Measurements from ENCODE around the gene MAN2A1.

Gene MAN2A1

DNA sequence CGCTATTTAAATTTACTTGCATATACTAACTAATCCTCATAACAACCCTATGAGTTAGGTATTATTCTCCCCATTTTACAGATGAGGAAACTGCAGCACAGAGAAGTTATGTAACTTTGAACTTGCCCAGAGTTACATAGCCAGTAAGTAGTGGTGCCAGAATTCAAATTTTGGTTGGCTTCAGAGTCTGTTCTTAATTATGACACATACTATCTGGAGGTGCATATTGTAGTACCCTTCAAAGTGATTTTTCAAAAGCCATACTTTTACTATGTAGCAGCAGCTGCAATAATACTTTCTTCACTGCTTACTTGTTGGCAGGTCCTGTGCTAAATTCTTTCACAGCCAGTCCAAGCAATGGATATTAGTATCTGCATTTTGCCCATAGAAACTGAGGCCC is 16.4 kb downstream of the MAN2A1 start:
- no peak for DNase-seq (ENCODE audit: low read depth)

DNA sequence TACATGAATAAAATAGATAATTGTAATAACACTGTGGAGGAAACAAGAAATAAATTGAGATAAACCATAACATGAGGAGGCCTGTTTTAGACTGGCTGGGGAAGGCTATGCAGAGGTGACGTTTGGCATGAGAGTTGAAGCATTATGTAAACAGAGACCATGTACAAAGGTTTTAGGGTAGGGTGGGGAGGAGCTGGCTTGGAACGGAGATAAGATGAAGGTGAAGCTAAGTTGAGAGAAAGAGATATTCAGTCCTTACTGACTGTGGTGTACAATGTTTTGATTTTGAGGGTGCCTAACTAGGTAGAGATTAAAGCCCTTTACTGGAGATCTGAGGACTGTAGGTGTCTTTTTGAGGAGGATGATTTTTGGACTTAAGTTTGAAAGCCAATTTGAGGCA is 17.8 kb downstream of the MAN2A1 start:
- DNase-seq (ENCODE audit: low read depth): no peak

DNA sequence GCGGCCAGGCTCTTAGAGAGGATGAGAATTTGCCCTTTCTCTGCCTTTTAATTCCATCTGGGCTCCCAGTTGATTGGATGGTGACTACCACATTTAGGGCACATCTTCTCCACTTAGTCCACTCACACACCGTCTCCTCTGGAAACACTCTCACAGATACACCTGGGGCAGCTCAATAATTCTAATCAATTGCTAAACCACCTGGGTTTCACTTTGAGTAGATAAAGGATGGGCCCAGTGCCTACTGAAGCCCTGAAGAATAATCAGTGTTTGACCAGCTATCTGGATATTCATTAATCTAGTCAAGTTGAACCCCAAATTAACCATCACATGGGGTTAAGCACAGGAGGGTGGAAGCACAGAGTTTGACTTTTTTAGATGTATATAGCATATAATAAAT is 19.1 kb downstream of the MAN2A1 start:
- DNase-seq (ENCODE audit: low read depth): no peak

DNA sequence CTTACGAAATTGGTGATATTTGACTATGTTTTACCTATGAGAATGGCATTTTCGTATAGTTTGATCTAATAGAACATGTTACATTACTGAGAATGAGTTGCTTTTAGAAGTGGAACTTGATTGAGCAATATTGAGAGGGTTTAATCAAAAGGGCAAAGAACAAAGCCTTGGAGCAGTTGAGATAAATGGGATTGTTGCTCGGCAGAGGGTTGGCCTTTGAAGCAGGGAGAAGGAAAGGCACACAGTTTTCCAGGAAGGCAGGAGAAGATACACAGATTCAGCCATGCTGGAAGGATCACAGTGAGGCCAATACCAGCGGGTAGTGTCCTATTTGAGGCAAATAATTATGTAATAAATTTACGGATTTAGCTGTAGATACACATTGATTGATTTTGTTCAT is 19.5 kb downstream of the MAN2A1 start:
- DNase-seq (ENCODE audit: low read depth): no peak

DNA sequence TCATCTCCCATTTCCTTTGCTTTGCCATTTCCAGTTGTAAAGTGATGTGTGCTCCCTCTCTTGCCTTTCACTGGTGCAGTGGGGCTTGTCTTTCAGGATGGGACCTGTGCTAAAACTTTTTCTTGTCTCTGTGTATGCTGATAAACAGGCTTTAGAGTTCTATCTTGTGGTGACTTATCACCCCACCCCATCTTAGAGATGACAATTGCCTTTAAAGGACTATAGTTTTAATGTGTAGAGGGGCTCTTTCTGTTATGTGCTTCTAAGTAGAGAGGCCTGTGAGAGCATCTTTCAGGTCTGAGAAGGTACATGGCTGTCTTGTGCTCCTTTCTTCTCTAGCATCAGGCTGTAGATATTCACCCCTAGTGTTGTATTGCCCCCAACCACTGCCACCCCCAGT is 21.9 kb downstream of the MAN2A1 start:
- DNase-seq (ENCODE audit: low read depth): no peak

DNA sequence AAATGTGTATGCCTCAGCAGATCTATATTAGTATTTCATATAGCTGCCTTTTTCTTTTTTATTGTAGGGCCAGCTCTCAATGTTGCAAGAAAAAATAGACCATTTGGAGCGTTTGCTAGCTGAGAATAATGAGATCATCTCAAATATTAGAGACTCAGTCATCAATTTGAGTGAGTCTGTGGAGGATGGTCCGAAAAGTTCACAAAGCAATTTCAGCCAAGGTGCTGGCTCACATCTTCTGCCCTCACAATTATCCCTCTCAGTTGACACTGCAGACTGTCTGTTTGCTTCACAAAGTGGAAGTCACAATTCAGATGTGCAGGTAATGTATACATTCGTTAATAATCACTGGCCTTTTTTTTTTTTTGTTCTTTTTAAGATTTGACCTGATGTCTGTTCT is 23.7 kb downstream of the MAN2A1 start:
- DNase-seq (ENCODE audit: low read depth): no peak

DNA sequence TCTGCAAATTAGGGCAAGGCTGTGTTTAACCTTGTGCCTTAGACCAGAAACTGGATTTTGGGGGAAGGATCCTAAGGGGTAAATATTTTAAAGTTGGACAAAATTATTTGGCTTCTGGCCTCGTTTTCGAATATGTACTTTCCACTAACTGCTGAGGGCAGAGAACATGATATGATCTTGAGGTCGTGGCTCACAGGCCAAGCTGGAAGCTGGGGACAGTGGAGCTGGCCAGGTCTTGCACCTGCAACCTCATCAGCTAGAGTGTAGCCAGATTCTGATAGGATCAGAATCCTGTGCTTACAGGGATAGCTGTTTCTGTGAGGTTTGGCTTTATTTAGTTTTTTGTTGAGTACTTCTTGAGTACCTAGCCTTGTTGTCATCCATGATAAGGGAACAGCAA is 24.9 kb downstream of the MAN2A1 start:
- DNase-seq (ENCODE audit: low read depth): no peak

DNA sequence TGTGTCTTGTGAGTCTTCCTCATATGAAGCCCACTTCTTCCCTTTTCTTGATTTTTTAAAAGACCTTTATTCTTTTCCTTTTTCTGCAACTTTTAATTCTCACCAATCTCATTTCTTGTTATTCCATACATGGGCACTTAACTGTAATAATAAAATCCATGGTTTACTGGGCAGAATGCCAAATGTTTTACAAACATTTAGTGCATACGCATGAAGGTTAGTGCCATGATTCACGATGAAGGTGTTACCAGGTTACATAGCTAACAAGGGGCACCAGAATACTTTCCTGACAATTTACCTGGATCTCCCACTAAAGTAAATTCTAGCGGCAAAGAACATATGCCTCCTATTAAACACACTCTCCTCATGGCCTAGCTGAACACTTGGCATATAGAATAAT is 28.5 kb downstream of the MAN2A1 start:
- no peak for DNase-seq (ENCODE audit: low read depth)

DNA sequence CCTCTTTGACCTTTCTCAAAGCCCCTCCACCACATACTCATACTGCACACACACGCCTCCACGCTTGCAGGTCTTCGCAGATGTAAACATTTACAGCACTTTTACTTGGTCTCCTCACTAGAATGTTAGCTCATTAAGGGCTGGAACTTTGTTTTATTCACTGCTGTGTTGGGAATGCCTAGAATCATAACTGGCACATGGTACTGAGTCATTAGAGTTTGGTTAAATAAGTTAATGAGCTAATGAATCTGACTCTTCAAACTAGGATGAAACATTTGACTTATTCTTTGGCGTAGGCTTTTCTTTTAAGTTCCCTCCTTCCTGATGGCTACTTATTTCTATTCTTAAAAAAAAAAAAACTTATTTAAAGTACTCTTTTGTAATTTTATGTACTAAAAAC is 28.9 kb downstream of the MAN2A1 start:
- DNase-seq (ENCODE audit: low read depth): no peak

DNA sequence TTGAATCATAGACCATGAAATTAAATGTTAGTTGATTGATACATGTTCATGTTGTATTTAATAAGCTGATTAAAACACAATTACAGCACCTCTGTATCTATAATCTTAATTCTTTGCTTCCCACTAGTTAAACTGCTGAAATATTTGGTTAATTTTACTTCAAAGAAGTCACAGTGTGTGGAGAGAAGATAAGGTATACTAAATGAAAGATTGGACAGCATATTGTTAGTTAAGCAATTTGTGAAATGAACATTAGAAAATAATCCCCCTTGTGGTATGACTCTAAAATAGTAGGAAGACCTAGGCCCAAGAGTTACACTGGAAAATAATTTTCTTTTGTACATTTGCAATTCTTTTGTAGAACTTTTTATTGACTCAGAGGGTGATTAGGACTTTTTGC is 30.3 kb downstream of the MAN2A1 start:
- no peak for DNase-seq (ENCODE audit: low read depth)

DNA sequence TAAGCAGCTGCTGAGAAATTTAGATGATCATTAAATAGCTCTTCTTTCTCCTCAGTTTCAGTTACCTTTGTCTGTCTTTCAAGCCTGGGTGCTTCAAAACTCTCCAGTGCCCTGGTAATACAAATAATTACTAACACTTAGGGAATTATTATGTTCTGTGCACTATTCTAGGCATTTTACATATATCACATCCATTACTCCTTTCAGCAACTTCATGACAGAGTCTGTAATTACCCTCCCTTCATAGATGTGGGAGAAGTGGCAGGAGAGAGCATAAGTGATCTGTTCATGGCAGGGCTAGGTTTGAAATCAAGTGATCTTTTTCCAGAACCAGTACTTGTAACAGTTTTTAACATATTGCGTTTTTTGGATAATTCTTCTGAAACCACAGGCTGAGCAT is 32.0 kb downstream of the MAN2A1 start:
- no peak for DNase-seq (ENCODE audit: low read depth)

DNA sequence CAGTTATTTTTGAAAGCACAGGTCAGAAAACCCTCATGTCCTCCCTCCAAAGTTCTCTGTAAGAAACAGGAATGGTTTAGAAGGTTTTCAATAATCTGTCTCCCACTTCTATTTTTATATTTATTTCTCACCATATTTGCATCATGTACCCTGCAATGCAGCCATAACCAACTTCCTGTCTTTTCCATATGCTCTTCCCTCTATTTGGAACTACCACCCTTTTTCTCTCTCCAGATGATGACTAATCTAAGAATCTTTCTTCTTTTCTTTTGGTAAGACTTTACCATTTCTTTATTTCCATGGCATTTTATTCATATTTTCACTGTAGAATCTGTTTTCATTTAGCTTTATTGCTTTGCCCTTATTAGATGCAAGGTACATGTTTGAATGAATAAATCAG is 33.9 kb downstream of the MAN2A1 start:
- DNase-seq (ENCODE audit: low read depth): no peak

DNA sequence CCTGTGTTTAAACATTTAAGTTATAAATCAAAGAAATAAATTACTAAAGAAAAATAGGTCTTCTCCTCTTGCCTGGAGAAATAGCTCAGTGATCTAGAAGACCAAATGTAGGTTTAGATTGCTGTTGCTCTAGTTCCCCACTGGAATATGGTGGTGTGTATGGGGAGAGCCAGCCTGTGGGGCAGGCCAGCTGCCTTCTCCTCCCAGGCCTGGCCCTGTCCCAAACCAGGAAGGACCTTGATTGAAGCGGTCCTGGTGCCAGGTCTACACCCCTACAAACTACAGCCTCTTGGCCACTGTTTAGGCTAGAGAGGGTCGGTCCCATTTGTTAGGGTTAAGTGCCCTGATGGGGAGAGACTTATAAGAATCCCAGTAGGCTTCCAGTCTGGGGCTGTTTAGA is 35.4 kb downstream of the MAN2A1 start:
- no peak for DNase-seq (ENCODE audit: low read depth)

DNA sequence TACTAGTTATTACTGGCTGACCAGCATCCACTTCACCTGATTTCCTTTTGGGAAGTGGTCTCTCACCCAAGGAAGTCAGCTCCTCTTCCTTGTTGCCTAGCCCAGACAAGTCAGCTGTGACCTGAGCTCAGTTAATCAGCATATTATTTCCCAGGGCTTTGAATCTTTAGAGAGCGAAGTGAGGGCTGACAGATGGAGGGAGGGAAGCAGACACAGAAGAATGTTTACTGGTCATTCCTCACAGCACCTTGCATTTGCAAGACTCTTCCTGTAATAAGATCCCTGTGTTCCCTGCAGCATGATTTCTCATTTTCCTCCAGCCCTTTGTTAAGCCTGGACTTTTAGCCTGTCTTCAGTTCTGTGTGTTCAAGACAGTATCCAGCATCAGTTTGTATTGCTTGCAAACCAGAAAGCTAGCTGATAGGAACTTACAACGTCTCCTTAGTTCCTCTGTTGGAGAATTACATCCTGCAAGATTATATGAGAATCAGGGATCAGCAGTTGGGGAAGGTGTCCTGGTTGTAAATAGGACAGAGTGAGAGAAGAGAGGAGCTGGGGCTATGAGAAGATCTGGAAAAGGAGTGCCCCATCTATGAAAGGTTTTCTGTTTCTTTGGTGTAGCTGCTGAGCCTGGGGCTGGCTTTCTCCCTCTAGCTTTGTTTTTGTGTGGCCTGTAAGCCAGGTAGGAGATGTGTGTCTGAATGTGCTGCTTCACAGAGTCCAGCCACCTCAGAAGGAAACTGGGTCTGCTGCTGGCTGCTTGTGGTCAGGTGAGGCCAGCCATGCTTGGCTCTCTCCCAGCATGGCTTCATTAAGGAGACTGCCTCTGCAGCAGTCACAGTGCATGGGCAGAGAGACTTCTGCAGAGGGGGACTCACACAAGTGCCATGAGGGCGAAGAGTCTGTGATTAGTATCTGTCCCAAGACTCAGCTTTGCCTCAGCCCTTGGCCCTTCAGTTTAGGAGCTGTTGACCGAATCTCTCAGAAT is 50.3 kb downstream of the MAN2A1 start:
- DNase-seq (ENCODE audit: low read depth): no peak

DNA sequence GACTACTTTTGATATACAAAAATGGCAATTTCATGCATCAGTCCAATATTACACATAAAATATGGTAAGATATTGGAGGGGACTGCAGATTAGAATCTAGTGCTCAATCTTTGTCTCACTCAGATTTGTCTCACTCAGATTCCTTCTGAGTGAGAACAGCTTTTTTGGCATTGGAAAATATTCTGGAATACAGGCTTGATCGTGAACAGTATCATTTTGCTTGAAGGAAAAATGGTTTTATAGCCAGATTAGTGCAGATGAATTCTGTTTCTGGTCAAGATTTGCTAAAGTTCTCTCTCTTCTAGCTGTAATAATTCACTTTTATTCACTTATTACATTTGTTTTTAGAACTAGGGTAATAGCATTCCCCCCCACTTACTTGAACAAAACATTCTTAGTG is 51.2 kb downstream of the MAN2A1 start:
- DNase-seq (ENCODE audit: low read depth): no peak

DNA sequence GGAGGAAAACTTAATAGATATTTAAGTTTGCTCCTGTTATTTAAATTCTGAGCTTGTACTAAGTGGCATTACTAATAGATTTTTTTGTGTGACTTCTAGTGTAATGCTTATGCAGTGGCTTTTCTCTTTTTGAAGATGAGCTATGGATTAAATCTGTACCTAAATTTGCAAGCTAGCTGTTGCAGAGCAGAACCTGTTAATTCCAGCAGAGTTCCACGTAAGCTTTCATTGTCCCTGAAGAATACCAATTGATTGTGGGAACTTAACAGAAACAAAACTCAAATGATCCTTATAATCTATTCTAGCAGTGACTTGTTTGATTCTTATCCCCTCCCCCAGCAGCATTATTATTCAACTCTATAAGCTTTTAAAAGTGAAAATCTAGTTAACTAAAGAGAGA is 51.7 kb downstream of the MAN2A1 start:
- DNase-seq (ENCODE audit: low read depth): no peak

DNA sequence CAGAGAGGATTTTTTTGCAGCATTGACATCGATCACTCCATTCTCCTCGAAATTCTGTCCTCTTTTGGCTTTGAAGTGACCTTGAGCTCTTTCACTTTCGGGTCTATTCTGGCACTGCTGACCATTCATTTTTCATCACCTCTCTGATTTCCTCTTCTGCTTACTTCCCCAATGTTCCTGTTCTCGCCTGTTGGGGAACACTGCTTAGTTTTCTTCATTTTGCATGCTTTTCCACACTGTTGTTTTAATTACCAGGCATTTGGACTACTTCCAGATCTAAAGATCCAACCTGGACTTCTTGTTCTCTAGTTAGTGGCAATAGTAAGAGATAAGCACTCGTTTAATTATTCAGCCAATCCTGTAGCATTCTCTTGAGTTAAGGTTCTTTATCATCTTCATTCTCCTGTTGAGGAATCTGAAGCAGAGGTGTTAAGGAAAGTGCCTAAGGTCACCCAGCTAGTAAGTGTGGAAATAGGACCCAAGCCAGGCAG is 53.4 kb downstream of the MAN2A1 start:
- no peak for DNase-seq (ENCODE audit: low read depth)

DNA sequence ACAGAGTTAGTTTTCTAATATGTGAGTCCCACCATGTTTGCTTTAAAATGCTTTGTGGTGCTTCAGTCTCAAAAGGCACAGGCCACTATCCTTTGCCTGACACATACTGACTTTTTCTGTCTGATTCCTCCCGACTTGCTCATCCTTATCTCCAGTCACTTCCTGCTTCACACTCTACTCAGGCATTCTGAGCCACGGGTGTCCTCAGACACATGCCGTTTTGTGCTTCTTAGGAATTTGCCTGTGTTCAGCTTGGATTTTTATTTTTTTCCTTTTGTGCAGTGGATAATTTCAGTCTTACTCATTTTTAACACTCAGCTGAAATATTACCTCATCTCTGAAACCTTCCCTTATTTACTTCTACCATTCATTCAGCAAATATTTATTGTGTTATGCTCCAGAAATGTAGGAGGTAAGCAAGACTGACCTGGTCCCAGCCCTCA is 54.1 kb downstream of the MAN2A1 start:
- DNase-seq (ENCODE audit: low read depth): peak; percentile 93

DNA sequence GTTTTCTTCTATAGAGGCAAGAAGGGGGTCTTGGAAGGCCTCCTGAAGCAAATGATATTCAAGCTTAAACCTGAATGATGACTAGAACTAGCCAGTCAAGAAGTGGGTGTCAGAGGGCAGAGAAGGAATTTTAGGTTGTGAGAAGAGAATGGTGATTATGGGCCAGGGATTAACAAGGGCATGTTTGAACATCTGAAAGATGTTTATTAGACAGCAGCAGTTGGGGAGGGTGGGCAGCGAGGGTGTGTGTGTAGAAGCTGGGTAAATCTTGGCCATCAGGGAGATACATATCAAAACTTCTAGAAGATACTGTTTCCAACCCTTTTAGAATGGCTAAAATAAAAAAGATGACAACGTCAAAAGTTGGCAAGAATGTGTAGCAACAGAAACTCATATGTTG is 54.5 kb downstream of the MAN2A1 start:
- DNase-seq (ENCODE audit: low read depth): no peak

DNA sequence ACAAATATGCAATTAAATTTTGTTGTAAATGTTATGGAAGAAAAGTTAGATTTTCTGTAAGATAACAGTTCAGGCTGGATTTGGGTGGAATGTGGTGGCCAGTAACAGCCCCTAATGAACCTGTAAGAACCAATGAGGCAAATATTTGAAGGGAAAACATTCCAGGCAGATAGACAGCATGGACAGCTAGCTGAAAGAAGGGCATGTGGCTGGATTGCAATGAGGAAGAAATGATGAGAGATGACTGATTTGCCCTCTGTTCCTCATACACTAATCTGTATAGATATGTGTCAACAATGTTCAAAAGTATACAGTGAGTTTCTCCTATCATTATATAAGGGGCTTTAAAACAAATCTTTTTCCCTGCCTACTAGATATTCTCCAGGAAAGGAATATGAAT is 58.8 kb downstream of the MAN2A1 start:
- no peak for DNase-seq (ENCODE audit: low read depth)

DNA sequence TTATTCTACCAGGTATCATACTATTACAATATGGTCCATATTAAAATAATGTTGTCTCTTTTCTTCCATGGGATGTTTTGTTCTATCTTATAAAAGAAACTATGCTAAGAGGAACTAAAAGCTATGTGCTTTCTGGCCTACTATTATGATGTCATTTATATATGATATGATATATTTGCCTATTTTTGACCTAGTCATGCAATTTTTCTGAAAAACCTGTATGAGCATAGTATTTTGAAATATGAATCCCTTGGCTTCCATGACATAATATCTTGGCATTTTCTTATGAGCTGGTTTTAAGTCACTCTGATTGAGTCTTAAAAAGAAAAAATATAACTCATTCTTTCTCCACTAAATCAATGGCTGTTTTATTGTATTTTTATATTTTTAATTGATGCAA is 60.7 kb downstream of the MAN2A1 start:
- DNase-seq (ENCODE audit: low read depth): no peak

DNA sequence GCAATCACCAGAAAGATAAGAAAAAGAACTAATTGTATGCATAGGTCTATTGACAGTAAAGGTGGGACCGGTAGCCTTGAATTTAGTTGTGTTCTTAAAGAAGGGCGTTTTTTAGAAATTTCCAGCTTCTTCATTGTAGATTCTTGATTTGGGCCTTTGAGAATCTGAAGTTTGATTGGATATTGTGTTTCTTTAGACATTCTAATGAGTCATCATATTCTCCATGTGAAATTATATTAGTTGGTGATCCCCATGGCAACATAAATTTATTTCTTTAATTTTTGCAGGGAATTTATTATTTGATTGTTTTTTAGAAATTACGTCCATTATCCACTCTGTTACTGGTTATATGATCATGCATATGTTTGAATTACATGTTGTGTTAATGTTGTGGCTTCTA is 63.6 kb downstream of the MAN2A1 start:
- no peak for DNase-seq (ENCODE audit: low read depth)

DNA sequence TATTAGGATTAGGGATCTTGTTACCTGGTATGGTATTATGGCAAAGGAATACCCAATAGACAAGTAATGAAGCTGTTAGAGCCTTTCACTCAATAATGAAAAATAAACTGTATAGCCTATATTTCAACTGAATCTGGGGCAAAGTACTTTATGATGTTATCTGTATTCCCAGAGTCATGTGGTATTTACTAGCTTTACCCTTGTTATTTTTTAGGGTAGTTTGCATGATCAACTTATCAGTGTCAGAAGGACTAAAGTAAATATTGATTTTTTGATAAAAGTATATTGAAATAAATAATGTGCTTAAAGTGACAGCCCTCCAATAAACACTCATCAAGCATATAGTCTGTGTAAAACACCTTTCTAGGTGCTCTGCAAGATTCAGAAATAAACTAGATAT is 64.6 kb downstream of the MAN2A1 start:
- DNase-seq (ENCODE audit: low read depth): no peak

DNA sequence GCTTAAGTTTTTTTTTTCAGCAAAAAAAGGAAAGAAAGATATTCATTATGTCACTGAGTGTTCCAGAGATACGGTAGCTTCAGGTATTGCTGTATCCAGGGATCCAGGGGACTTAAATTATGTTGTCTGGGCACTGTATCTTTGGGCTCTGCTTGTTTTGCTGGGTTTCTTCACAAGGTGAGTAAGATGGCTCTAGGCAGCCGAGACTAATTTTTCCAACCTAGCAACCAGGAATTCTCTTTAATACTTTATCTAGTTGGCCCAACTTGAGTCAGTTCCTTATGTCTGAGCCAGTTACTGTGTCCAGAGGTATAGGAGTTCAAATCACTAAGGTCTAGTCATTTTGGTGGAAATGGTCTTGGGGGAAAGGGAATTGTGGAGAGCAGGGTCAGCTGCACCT is 66.0 kb downstream of the MAN2A1 start:
- no peak for DNase-seq (ENCODE audit: low read depth)
